NCI-H128 (cell line): ENCODE measurements around the gene CHADL.
A peak's percentile ranks its signal among the peaks of the same experiment; 100 is the strongest.

Experiments
- DNase-seq: peaks from one replicate; lab custom pipeline; 2025; ENCODE audit not compliant: unreplicated experiment; lab: John Stamatoyannopoulos, UW

CHADL gene

DNA sequence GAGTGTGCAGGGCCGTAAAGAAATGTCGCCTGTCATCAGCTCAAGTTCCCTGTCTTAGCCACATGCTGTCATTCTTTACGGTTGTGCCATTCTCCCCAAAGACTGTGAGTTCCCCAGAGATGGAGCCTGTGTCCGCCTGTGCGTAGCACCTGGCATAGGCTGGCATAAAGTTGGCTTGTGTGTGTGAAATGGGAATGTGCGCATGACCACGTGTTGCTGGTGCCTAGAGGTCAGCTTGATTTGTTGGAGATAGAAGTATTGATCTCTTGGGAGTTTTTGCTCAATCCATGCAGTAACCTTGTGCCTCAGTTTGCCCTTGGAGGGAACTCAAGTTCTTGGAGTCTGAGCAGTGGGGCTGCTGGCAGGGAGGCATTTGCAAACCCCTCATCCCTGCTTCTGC is 9.4 kb downstream of the CHADL start:
- DNase-seq = no peak

DNA sequence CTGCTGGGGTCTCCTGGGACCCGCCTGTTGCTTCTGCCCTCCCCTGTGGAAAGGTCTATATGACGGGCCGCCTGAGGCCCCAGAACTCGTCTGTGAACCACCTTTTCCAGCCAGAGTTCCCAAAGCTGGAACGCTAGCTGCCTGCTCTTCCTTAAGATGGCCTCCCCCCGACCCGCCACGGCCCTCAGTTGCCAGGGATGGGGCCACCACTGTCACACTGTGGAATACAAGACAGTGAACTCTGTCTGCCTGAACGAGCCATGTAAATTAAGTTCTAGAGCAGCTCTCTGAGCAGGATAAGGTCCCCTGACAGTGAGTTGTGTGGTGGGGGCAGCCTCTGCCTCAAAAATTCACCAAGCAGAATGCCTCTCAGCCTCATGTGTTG is 10.3 kb downstream of the CHADL start:
- no peak for DNase-seq

DNA sequence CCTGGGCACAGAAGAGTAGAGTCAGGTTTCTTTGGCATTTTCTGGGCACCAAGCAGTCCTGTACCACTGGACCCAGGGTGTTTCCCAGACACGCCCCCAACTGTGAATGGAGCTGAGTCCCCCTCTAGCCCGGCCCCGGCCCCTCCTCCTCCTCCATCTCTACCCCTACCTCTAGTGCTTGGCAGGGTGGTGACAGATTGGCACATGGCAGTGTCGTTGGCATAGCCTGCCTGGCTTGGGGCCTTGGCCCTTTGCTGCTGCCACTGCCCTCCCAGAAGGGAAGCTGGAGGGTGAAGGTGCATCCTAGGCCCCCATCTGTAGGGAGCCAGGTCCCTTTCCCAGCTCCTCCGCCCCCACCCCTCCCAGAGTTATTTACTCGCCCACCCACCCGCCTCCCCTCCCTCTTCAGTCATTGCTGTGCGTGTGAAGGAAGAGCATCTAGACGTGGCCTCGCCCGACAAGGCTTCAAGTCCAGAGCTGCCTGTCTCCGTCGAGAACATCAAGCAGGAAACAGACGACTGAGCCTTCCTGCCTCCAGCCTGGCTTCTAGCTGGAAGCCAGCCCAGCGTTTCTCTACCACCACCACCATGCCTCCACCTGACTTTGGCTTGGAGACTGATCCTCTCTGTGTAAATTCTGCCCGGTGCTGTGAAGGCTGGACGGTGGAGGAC is 10.9 kb downstream of the CHADL start:
- no peak for DNase-seq

DNA sequence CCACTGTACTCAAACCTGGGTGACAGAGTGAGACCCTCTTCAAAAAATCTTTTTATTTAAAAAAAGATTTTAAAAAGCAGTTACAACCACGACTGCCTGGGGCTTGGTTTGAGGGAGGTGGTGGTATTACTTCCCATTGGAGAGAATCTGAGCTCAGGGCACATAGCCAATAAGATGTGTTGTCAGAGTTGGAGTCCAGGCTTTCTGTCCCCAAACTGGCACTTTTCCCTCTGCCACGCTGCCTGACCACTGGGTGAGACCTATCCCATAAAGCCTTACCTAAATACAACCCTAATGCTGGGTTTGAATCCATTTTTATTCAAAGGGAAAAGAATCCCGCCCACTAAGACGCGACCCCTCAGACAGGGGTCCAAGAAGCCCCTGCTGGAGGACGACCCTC is 11.5 kb downstream of the CHADL start:
- no peak for DNase-seq

DNA sequence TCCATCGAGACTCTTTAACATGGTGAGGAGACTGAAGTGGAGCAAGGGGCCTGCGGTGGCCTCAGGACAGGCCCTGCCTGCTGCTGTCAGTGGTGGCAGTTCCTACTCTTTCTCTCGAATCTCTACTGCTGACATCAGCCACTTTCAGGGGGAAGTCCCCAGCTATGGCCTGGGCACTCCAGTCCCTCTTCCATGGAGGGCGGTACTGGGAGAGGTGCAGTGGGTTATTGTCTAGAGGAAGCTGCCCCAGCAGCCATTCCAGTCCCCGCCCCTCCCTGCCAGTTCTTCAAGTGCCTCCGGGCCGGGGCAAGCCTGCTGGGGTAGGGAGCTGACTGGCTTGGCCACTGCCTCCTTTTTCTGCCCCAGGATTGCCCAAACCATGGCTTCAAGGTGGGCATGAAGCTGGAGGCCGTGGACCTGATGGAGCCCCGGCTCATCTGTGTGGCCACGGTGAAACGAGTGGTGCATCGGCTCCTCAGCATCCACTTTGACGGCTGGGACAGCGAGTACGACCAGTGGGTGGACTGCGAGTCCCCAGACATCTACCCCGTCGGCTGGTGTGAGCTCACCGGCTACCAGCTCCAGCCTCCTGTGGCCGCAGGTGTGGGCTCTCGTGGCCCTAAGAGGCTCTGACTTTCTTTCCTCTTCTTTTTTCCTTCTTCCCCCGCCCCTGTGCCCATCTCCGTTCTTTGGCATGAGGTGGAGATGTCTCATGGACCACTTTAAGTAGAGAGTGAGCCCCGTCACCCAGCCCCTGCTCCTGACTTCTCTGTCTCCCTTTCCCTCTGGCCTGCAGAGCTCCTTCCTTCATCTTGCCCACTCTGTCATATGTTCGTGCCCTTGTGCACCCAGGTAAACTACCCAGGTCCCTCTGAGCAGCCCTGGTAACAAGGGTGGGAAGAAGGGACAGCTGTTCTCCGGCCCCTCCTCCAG is 13.7 kb downstream of the CHADL start:
- DNase-seq = no peak

DNA sequence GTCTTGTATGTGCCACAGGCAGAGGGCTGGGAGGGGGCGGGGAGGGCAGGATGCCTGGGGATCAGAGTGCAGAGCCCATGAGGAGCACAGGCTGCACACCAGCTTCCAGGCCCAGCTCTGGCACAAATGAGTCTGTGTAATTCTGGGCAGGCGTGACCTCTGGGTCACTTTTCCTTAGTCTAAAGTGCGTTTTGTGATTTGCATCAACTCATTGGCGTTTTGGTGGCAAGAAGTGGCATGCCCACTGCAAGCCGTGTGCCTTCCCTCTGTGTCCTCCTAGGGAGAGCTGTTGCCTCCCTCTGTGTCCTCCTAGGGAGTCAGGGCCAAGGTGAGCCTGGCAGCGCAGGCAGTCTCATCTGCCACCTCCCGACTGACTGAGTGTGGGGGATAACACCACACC is 17.2 kb downstream of the CHADL start:
- DNase-seq = no peak

DNA sequence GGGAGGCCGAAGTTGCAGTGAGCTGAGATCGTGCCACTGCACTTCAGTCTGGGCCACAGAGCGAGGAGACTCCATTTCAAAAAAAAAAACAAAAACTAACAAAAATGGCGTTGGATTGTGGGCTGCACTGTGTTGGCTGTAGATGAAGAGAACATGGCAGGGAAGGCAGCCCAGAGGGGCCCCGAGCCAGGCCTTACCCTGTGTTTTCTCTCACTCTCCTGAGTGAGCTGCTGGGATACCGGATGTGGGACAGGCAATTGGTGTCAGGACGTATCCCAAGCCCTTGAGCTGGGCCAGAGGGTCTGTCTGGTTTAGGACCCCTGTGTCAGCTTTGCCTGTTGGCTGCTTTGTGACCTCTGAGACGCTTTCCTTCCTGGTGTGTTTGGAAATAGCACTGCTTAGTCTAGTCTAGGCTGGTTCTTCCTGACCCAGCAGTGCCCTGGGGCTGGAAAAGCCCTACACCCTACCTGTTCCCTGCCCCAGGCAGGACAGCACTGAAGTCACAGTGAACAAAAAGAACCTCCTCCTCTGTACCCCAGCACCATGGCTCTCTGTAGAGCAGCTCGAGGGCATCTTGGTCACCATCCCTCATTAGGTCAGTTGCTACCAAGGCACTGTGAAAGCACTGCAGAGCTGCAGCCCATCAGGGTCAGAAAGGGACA is 17.8 kb downstream of the CHADL start:
- no peak for DNase-seq

DNA sequence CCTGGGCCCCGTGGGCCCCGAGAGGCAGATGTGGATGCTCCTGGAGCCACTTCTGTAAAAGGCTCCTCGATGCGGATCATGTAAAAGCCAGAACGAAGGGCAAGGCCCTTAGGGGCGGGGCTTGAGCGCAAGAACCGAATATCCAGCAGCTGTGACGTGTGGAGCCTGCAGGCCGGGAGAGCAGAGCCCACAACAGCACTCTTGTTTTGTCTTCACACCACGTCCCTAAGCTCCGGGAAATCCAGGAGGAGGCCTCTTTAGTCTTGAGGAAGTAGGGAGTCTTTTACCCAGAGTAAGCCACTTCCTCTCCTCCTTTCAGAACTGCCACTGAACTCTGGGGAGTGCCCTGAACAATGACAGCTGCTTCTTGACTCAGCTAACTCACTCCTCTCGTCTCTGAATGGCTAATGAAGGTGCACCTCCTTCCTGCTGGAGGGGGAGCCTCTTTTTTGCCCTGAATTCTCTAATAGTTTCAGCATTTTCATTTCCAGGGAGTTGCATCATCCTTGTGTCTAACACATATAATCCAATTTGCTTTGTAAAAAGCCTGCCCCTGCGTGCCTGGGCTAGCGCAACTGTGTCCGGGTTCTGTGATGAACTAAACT is 23.1 kb downstream of the CHADL start:
- peak; percentile 10 for DNase-seq

DNA sequence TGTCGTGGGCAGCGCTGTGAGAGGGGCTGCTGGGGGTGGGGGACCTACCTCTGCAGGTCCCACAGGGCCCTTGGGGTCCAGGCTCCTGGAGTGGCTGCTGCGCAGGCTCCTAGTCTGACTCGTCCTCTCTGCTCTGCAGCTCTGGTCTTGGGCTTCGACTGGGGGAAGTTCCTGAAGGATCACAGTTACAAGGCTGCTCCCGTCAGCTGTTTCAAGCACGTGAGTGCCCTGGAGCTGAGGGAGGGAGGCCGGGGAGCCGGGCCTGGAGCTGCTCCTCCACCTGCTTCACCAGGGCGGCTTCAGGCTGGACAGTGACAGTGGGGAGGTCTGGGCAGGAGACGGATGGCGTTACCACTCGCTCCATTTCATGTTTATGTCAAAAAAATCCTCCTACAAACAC is 23.7 kb downstream of the CHADL start:
- DNase-seq = no peak

DNA sequence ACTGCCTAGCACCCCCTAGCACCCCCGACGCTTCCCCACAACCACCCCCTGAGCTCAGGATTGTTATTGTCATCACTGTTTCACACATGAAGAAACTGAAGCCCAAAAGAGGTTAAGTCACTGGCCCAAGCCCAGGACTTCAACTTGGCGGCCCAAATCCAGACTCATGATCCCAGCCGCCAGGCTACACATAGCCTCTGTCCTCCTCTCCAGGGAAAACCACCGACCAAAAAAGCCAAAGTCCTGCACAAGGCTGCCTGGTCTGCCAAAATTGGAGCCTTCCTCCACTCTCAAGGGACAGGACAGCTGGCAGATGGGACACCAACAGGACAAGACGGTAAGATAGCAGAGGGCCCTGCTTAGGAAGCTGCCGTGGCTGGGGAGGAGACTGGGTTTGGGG is 24.8 kb downstream of the CHADL start:
- DNase-seq = no peak

DNA sequence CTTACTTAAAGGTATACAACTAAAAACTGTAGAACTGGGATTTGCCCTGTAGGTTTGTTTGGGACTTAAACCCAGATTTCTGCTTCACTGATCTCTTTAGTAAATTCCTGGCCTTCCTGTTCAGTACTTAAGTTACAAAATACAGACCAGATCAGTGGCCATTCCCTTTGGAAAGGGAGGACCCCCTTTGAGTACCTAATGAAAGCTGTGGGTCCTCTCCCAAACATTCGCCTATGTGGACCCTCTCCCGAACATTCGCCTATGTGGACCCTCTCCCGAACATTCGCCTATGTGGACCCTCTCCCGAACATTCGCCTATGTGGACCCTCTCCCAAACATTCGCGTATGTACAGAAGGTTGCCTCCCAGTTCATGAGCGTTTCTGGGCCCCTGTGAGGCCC is 25.3 kb downstream of the CHADL start:
- no peak for DNase-seq

DNA sequence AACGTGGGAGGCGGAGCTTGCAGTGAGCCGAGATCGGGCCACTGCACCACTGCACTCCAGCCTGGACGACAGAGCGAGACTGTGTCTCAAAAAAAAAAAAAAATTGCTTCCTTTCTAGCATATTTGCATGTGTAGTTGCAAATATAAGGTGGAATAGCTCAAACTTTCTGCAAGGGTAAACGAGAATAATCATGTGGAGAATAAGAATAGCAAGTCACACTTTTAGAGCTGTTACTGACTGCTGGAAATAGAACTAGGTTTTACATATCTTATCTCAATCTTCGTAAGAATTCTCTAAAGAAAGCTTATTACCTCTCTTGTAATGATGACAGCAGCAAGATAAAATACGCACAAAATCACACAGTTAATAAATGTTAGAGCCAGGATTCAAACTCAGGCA is 34.0 kb downstream of the CHADL start:
- DNase-seq = no peak

DNA sequence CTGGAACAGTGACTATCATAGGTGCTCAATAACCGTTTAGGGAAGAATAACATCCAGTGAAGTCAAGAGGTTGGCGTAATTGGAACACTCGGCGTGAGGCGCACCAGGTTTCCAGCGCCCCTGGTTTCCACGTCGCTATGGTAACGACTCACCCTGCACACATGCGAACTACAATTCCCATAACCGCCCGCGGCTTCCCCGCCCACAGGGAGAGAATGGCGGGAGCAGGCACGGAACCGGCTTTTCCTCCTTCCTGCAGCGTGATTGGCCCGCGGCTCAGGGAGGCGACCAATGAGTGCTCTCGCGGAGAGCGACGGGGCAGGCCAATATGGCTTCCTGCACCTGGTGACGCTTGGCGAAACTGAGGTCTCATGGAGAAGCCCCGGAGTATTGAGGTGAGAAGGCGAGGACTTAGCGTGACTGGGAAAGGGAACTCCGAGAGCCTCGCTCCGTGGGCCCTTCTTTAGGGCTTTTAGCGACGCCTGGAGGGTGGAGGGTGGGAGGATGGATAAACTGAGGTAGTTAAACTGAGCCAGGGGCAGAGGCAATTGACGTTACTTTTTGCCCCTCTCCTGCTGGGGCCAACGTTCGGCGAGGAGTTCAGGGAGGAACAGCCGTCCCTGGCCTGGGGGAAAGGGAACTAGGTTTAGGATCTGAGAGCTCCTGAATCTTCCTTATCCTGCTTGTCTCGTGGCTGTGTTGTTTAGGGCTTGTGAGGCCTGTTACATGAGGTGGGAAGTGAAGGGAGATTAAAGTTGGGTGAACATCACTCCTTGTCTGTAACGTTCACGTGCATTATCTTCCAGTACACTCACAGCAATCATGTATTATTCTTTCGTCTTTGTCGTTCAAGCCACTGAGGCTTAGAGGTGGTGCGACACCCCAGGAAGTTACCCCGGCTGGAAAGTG is 35.5 kb downstream of the CHADL start, which contains the start of gene L3MBTL2:
Gene L3MBTL2 (plus strand): TSS at position 321 of the 909 bp plus-strand sequence. CDS start 51 bp downstream, at position 372.
- DNase-seq = peak; percentile 88

DNA sequence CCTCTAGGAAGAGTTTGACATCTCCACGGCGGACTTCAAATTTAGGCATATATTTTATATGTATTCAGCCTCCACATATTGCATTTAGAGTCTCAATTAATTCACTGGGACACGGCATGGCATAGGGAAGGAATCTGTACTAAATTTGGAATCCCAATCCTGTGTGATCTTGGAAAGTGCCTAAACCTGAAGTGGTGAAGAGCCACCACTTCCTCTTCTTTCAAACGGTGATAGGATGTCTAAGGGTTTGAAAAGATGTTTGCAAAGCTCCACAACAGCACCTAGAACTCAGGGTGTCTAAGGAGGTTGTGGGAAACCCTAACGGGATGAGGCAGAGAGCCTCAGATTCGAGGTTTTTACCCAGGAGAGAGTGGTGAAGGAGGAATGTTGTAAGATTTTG is 36.7 kb downstream of the CHADL start:
- DNase-seq = no peak

DNA sequence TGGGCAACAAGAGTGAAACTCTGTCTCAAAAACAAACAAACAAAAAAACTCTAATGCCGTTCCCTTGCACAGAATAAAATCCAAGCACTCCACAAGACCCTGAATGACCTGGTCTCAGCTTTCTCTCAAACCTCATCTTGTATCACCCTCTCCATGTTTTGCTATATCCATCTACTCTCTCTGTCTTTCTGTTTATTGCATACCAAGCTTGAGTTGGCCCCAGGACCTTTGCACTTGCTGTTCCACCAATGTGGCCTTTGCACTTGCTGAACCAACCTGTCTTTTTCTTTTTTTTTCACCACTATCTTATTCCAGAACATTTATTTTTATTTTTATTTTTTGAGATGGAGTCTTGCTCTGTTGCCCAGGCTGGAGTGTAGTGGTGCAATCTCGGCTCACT is 37.6 kb downstream of the CHADL start:
- no peak for DNase-seq

DNA sequence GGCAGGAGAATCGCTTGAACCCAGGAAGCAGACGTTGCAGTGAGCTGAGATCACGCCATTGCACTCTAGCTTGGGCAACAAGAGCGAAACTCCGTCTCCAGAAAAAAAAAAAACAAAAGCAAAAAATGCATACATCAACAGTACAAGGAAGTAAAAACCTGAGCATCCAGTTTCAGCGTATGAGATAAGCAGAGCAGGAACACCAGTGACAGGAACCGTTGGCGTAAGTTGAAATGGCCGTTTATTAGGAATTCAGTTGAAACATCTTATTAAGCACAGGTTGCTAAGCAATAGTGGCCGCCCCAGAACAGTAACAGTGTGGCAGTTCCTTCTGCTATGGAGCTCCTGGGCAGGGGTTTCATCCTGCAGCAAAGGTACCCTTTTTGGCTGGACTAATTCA is 39.6 kb downstream of the CHADL start:
- DNase-seq = no peak

DNA sequence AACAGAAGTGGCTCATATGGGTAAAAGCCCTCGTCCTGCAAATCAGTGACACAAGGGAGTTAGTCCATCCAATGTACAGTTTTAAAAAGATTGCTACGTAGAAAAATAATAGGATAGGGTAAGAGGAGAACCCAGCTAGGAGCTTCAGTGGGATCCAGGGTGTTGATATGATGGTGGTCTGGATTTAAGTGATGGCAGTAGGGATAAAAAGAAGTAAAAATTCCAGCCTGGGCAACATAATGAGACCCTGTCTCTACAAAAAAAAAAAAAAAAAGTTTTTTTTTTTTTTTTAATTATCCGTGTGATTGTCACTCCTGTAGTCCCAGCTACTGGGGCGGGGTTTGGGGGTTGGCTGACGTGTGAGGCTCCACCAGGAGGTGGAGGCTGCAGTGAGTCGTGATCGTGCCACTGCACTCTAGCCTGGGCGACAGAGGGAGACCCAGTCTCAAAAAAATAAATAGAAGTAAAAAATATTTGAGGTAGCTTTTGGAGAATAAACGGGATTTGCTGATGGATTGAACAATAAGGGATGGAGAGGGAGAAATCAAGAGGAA is 42.6 kb downstream of the CHADL start:
- DNase-seq = no peak

DNA sequence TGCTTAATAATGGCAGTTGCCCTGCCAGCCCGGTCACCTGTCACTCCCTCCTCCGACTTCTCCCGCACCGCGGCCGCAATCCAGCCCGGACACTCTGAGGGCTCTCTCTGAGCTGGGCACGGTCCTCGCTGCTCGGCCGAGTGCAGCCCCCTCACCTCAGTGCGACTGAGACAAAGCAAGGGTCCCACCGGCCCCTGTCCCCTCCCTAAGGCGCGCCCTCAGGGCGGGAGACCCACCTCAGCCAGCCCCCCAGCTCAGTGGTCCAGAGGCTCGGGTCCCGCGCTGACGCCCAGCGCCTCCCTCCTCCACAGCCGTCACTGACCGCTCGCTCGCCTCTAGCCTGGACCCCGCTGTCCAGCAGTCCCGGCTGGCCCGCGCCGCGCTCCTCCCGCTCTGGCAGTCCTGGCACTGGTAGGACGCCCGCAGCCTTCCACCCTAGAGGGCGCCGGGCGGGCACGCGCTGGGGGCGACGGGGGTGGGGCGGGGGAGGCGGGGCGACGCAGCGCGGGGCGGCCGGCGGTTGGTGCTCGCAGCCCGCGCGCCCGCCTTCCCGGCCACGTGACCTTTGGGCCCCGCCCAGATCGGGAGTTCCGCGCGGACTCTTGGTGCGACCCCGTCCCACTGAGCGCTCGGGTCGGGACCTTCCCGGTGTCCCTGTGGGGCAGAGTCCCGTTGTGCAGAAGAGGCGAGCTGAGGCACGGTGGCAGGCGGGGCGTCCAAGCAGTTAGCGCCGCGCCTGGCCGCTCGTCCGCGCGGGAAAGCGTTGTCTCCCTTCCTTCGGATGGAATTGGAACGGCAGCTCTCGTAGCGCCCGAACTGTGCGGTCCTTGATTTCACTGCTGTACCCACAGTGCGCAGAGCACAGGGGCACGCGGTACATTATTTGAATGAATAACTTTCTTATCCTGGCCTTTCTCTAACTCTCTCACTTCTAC is 43.4 kb downstream of the CHADL start:
- peak; percentile 44 for DNase-seq

DNA sequence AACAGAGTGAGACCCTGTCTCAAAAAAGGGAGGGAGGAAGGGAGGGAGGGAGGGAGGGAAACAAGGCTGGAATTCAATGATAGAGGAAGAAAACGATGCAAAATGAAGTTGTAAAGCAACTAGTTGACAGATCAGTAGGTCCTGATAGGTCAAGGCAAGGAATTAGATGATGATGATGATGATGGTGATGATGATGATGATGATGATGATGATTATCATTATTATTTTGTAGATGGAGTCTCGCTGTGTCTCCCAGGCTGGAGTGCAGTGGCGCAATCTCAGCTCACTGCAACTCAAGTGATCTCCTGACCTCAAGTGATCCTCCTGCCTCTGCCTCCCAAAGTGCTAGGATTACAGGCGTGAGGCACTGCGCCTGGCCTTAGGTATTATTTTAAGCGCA is 46.9 kb downstream of the CHADL start:
- DNase-seq = no peak
